Measurements from ENCODE around the gene GLUL. TPM values are rescaled to one million over a fixed set of nuclear protein-coding genes. Genes with fewer than 3 reads are reported as not detected.

The GLUL gene
- total RNA-seq, 4 donors from 2014 or later, result 2,071 to 4,011 (median 3,051) TPM

Other genes starting within 250 kb of the GLUL start
- gene TEDDM1, start 8.9 kb upstream of the GLUL start, total RNA-seq, result not detected
- not detected for gene RGSL1, start 58.4 kb upstream of the GLUL start, total RNA-seq
- 10 to 100 TPM in 1 of 4 donors, 1 to 10 TPM in 3; 6.0 to 10.8 (median 9.0) TPM for gene RNASEL, start 197.5 kb upstream of the GLUL start, total RNA-seq
- 10 to 100 TPM in 1 of 4 donors, 1 to 10 TPM in 2, under 1 TPM in 1; 0.83 to 19.7 (median 2.2) TPM for gene RGS16, start 212.6 kb upstream of the GLUL start, total RNA-seq